Activated B cell treated with CpG ODN at 0.5 μM for 24 hours (primary cell): ENCODE data around the gene MASTL. TPM values are rescaled to one million over a fixed set of nuclear protein-coding genes. Genes with fewer than 3 reads are reported as not detected.

Source experiments
- ATAC-seq: fragments of 200-7000 bp; cut with Tn5 transposase; one replicate; pipeline ENCODE4 v1.10.0; 2021; ENCODE audit warnings: low read depth, mild to moderate bottlenecking, moderate library complexity
- CTCF ChIA-PET: fragments of 350-600 bp; sonication (Branson Sonifier 250); formaldehyde crosslinking; loops from one replicate; lab custom pipeline; 2021; ENCODE audit warnings: antibody characterized with exemption; lab: Charles Lee
- POLR2A ChIA-PET: fragments of 350-600 bp; sonication (Branson Sonifier 250); formaldehyde crosslinking; loops from one replicate; lab custom pipeline; 2021; ENCODE audit warnings: antibody characterized with exemption; lab: Charles Lee
- DNase-seq: peaks from one replicate; pipeline ENCODE4 v3.0.0; 2022
- H3K27ac Mint-ChIP-seq: one replicate; pipeline ENCODE4 v1.8.0; 2020; ENCODE audit warnings: mixed read lengths
- H3K27me3 Mint-ChIP-seq: one replicate; pipeline ENCODE4 v1.8.0; 2021; ENCODE audit warnings: mixed read lengths
- H3K36me3 Mint-ChIP-seq: one replicate; pipeline ENCODE4 v1.8.0; 2021; ENCODE audit warnings: low read depth, mixed read lengths
- H3K4me1 Mint-ChIP-seq: one replicate; pipeline ENCODE4 v1.8.0; 2021; ENCODE audit warnings: mixed read lengths
- H3K4me3 Mint-ChIP-seq: one replicate; pipeline ENCODE4 v1.8.0; 2020; ENCODE audit warnings: mild to moderate bottlenecking, mixed read lengths
- H3K9me3 Mint-ChIP-seq: one replicate; pipeline ENCODE4 v1.8.0; 2020; ENCODE audit warnings: mixed read lengths
- CTCF ChIP-seq: fragments of 200-600 bp; IDR thresholded peaks from one replicate; pipeline ENCODE4 v1.8.0; 2022; ENCODE audit warnings: antibody characterized with exemption, mild to moderate bottlenecking
- intact Hi-C: fragments of 100-400 bp; cut with micrococcal nuclease; formaldehyde crosslinking; loops from one replicate; pipeline ENCODE4 v1.15.1; 2024
- total RNA-seq: library from RNA; stranded (reverse); gene quantifications from 2 replicates; pipeline ENCODE4 v1.2.3, GENCODE V29; 2022

MASTL gene
- total RNA-seq: 11.2 and 12.4 TPM in 2 replicates

GRCh38 chr10:27155066-27155754, at the start of gene MASTL:
Gene MASTL, plus strand, starts transcription at chr10:27155352. Its CDS starts 75 bp downstream, at chr10:27155427.
- H3K9me3 Mint-ChIP-seq: no peaks in the 10 kb centered on the region
- ATAC-seq: peak; percentile 84
- peak within 1 kb of the TSS; percentile 100 for H3K4me3 Mint-ChIP-seq
- DNase-seq: peak; percentile 97
- H3K36me3 Mint-ChIP-seq: peaks cover 48% of the 10 kb centered on the region
- no peaks in the 10 kb centered on the region for H3K27me3 Mint-ChIP-seq
- peak within 1 kb of the TSS; percentile 100 for H3K27ac Mint-ChIP-seq
- no peak for TF ChIP-seq CTCF
- peaks cover 44% of the 10 kb centered on the region for H3K4me1 Mint-ChIP-seq
- intact Hi-C loops: loop anchor here (1.0 to 10.0 kb wide), 6 partner anchors 87 to 1180 kb away; partner anchors contain the start of genes MPP7 and RAB18
- ChIA-PET CTCF (no interaction called here), POLR2A (interaction anchor here (0.6 to 4.2 kb wide), 18 partner anchors 19 to 1378 kb away, joined by 3 to 75 read pairs (median 7); partner anchors contain the start of genes ACBD5, ANKRD26, APBB1IP and PDSS1)

- intact Hi-C loops: no loop called here
- TF ChIP-seq CTCF: no peak
- POLR2A ChIA-PET: no interaction called here
- no peak overlapping the region for H3K4me3 Mint-ChIP-seq
- H3K9me3 Mint-ChIP-seq: peaks cover 2% of the 10 kb centered on the region
- no peak overlapping the region for H3K27ac Mint-ChIP-seq
- DNase-seq: no peak
- H3K36me3 Mint-ChIP-seq: peaks cover 43% of the 10 kb centered on the region
- ATAC-seq: no peak
- H3K4me1 Mint-ChIP-seq: no peaks in the 10 kb centered on the region
- no peaks in the 10 kb centered on the region for H3K27me3 Mint-ChIP-seq
- CTCF ChIA-PET: no interaction called here
These were observed 47.0 kb upstream of the MASTL start for GRCh38 chr10:27108165-27108564.

- H3K27ac Mint-ChIP-seq: no peak overlapping the region
- POLR2A ChIA-PET: interaction anchor here (1.3 kb wide), 1 partner anchor 20 kb away, joined by 3 read pairs; the partner anchor contains the start of gene YME1L1
- DNase-seq: no peak
- TF ChIP-seq CTCF: no peak
- intact Hi-C loops: no loop called here
- no peaks in the 10 kb centered on the region for H3K27me3 Mint-ChIP-seq
- H3K9me3 Mint-ChIP-seq: no peaks in the 10 kb centered on the region
- H3K4me1 Mint-ChIP-seq: peaks cover 9% of the 10 kb centered on the region
- H3K36me3 Mint-ChIP-seq: peaks cover 74% of the 10 kb centered on the region
- H3K4me3 Mint-ChIP-seq: no peak overlapping the region
- CTCF ChIA-PET: no interaction called here
- ATAC-seq: no peak
These were observed 20.8 kb upstream of the MASTL start for GRCh38 chr10:27134371-27134770.

- Mint-ChIP-seq H3K36me3 (peaks cover 69% of the 10 kb centered on the region), H3K27ac (no peak overlapping the region), H3K4me3 (no peak overlapping the region), H3K4me1 (peaks cover 9% of the 10 kb centered on the region), H3K9me3 (no peaks in the 10 kb centered on the region), H3K27me3 (no peaks in the 10 kb centered on the region)
- no peak for ATAC-seq
- ChIA-PET CTCF (interaction anchor here (0.7 kb wide), 1 partner anchor 85 kb away, joined by 4 read pairs; no protein-coding TSS in a partner anchor), POLR2A (interaction anchor here (1.9 kb wide), 1 partner anchor 16 kb away, joined by 6 read pairs; the partner anchor contains the start of gene YME1L1)
- no peak for TF ChIP-seq CTCF
- no peak for DNase-seq
- intact Hi-C loops: no loop called here
These were observed 16.9 kb upstream of the MASTL start for GRCh38 chr10:27138277-27138676.

- no peak overlapping the region for H3K4me3 Mint-ChIP-seq
- H3K4me1 Mint-ChIP-seq: peaks cover 5% of the 10 kb centered on the region
- ATAC-seq (no peak), DNase-seq (no peak)
- CTCF ChIA-PET: no interaction called here
- intact Hi-C loops: no loop called here
- H3K27me3 Mint-ChIP-seq: no peaks in the 10 kb centered on the region
- peaks cover 81% of the 10 kb centered on the region for H3K36me3 Mint-ChIP-seq
- POLR2A ChIA-PET: interaction anchor here (1.5 kb wide), 1 partner anchor 10 kb away, joined by 5 read pairs; the partner anchor contains the start of gene YME1L1
- no peaks in the 10 kb centered on the region for H3K9me3 Mint-ChIP-seq
- H3K27ac Mint-ChIP-seq: no peak overlapping the region
- TF ChIP-seq CTCF: no peak
These were observed 11.5 kb upstream of the MASTL start for GRCh38 chr10:27143686-27144085.
